Vagina (tissue), 2 donors: Measurements from ENCODE around the gene AP1B1. TPM values are rescaled to one million over a fixed set of nuclear protein-coding genes. Genes with fewer than 3 reads are reported as not detected.
"Not testable (repeated sequence)": the region's sequence is repeated elsewhere in the genome, so short reads cannot be mapped to it uniquely, and the experiment has no call there.

Experiments
- DNase-seq, 2 donors: peaks; one replicate each; pipeline ENCODE4 v3.0.0-alpha.2; 2017; ENCODE audit errors: extremely low spot score in 2 of 2
- H3K27ac ChIP-seq: fragments of 200-600 bp; sonication (generic); one replicate; pipeline ENCODE4 v1.5.1; 2019
- H3K27me3 ChIP-seq: fragments of 200-600 bp; sonication (generic); one replicate; pipeline ENCODE4 v1.5.1; 2019
- H3K36me3 ChIP-seq, 2 donors: fragments of 200-600 bp; sonication (generic); one replicate each; pipeline ENCODE4 v1.5.1; 2017 to 2019
- H3K4me1 ChIP-seq: fragments of 200-600 bp; sonication (generic); one replicate; pipeline ENCODE4 v1.5.1; 2019
- H3K4me3 ChIP-seq, 2 donors: fragments of 200-600 bp; sonication (generic); 1 replicate in 1 of 2; 2 replicates in 1 of 2; pipeline ENCODE4 v1.5.1; 2016 to 2019
- H3K9me3 ChIP-seq: fragments of 200-600 bp; sonication (generic); one replicate; pipeline ENCODE4 v1.5.1; 2019
- CTCF ChIP-seq, 3 experiments: fragments of 450-650 bp in 2 of 3; fragments of 200-600 bp in 1 of 3; sonication (generic) in 1 of 3; IDR thresholded peaks; one replicate each; pipeline ENCODE4 v1.5.1; 2017 to 2019; ENCODE audit warnings: antibody characterized with exemption in 3 of 3, mild to moderate bottlenecking in 2 of 3, moderate library complexity in 2 of 3
- POLR2A ChIP-seq, 2 donors: fragments of 450-650 bp; IDR thresholded peaks; one replicate each; pipeline ENCODE4 v1.6.1; 2017; ENCODE audit warnings: antibody characterized with exemption in 2 of 2, mild to moderate bottlenecking in 2 of 2, moderate library complexity in 2 of 2
- POLR2AphosphoS5 ChIP-seq, 2 donors: sonication (generic); formaldehyde crosslinking; IDR thresholded peaks; one replicate each; pipeline ENCODE4 v1.9.0; 2017; ENCODE audit warnings: antibody characterized with exemption in 2 of 2, mild to moderate bottlenecking in 2 of 2, low read depth in 1 of 2; ENCODE audit not compliant: insufficient read depth in 1 of 2
- intact Hi-C: fragments of 100-400 bp; cut with DNase I; formaldehyde crosslinking; loops from one replicate; pipeline ENCODE4 v1.15.1; 2023
- total RNA-seq: library from RNA; depleted of rRNA; stranded (reverse); fragments of >200 nt; gene quantifications from one replicate; pipeline ENCODE4 v1.2.3, GENCODE V29; 2016

Gene AP1B1
- total RNA-seq, 1 donor from 2014 or later, result 60.9 TPM

GRCh38 chr22:29375398-29376076, 12.8 kb downstream of the AP1B1 start:
- DNase-seq, result no peak
- intact Hi-C loops, result no loop called here
- Histone ChIP-seq H3K4me1 (peaks cover 31% of the 10 kb centered on the region), H3K9me3 (no peaks in the 10 kb centered on the region), H3K36me3 (no peaks in the 10 kb centered on the region), H3K27me3 (no peaks in the 10 kb centered on the region), H3K27ac (peak overlapping the region; percentile 22), H3K4me3 (no peak overlapping the region)
- no peak for TF ChIP-seq POLR2AphosphoS5 (IDR thresholded peaks at IDR 0.05; ENCODE audit: insufficient read depth in 1 of 2, low read depth in 1 of 2)
- TF ChIP-seq POLR2A (IDR thresholded peaks at IDR 0.05), result no peak
- TF ChIP-seq CTCF (IDR thresholded peaks at IDR 0.05), result no peak

- H3K4me3 ChIP-seq, intact Hi-C loops, H3K36me3 ChIP-seq, H3K27me3 ChIP-seq, H3K27ac ChIP-seq, H3K9me3 ChIP-seq, DNase-seq: not testable (repeated sequence)
- H3K4me1 ChIP-seq, result peaks cover 28% of the 10 kb centered on the region
Measured at GRCh38 chr22:29374806-29375205, 13.6 kb downstream of the AP1B1 start.

- TF ChIP-seq POLR2A (IDR thresholded peaks at IDR 0.05) (no peak), POLR2AphosphoS5 (IDR thresholded peaks at IDR 0.05; ENCODE audit: insufficient read depth in 1 of 2, low read depth in 1 of 2) (no peak), CTCF (IDR thresholded peaks at IDR 0.05) (no peak)
- DNase-seq, result no peak
- H3K27ac ChIP-seq, result no peak overlapping the region
- no peaks in the 10 kb centered on the region for H3K27me3 ChIP-seq
- H3K36me3 ChIP-seq, result no peaks in the 10 kb centered on the region
- intact Hi-C loops, result no loop called here
- H3K4me3 ChIP-seq, result no peak overlapping the region
- H3K4me1 ChIP-seq, result peaks cover 28% of the 10 kb centered on the region
- H3K9me3 ChIP-seq, result no peaks in the 10 kb centered on the region
Measured at GRCh38 chr22:29374401-29374800, 14.0 kb downstream of the AP1B1 start.

GRCh38 chr22:29370537-29370936, 17.8 kb downstream of the AP1B1 start:
- H3K27ac ChIP-seq, result no peak overlapping the region
- H3K36me3 ChIP-seq, result no peaks in the 10 kb centered on the region
- no peak for DNase-seq
- no peaks in the 10 kb centered on the region for H3K27me3 ChIP-seq
- no peak overlapping the region for H3K4me3 ChIP-seq
- TF ChIP-seq POLR2A (IDR thresholded peaks at IDR 0.05), result no peak
- TF ChIP-seq CTCF (IDR thresholded peaks at IDR 0.05), result no peak
- no peak for TF ChIP-seq POLR2AphosphoS5 (IDR thresholded peaks at IDR 0.05; ENCODE audit: insufficient read depth in 1 of 2, low read depth in 1 of 2)
- no peaks in the 10 kb centered on the region for H3K9me3 ChIP-seq
- intact Hi-C loops, result no loop called here
- H3K4me1 ChIP-seq, result peaks cover 20% of the 10 kb centered on the region

GRCh38 chr22:29369460-29369859, 18.9 kb downstream of the AP1B1 start:
- Histone ChIP-seq H3K4me3 (no peak overlapping the region), H3K9me3 (no peaks in the 10 kb centered on the region), H3K4me1 (peaks cover 19% of the 10 kb centered on the region), H3K27ac (peak overlapping the region; percentile 63), H3K36me3 (no peaks in the 10 kb centered on the region), H3K27me3 (no peaks in the 10 kb centered on the region)
- TF ChIP-seq CTCF (IDR thresholded peaks at IDR 0.05), result no peak
- TF ChIP-seq POLR2AphosphoS5 (IDR thresholded peaks at IDR 0.05; ENCODE audit: insufficient read depth in 1 of 2, low read depth in 1 of 2), result peak; percentile 30 to 41
- no peak for TF ChIP-seq POLR2A (IDR thresholded peaks at IDR 0.05)
- DNase-seq, result no peak
- intact Hi-C loops, result loop anchor here (10.0 kb wide), 1 partner anchor 945 kb away; no protein-coding TSS in a partner anchor
